MCF 10A (cell line): ENCODE results near the gene PRDM13. TPM values are rescaled to one million over a fixed set of nuclear protein-coding genes. Genes with fewer than 3 reads are reported as not detected.

Source experiments
- BruUV-seq: library from RNA; stranded (reverse); fragments of 400-500 nt; replicated peaks from 2 replicates; lab custom pipeline; 2021; lab: Mats Ljungman, UMichigan
- CTCF ChIA-PET: fragments of 300-600 bp; sonication (Branson Sonifier 250); formaldehyde crosslinking; extraction: SDS; loops from one replicate; lab custom pipeline; 2021; ENCODE audit warnings: antibody characterized with exemption, inconsistent platforms; lab: Yijun Ruan, JAX
- POLR2A ChIA-PET: fragments of 300-600, 350-650 bp; sonication (Branson Sonifier 250); formaldehyde crosslinking; extraction: SDS; loops from one replicate; lab custom pipeline; 2020; ENCODE audit warnings: antibody characterized with exemption, inconsistent platforms; lab: Yijun Ruan, JAX
- DNase-seq: peaks from one replicate; pipeline ENCODE4 v3.0.0-alpha.2; 2018; ENCODE audit not compliant: unreplicated experiment
- H3K27ac Mint-ChIP-seq: one replicate; pipeline ENCODE4 v1.8.0; 2022; ENCODE audit warnings: mild to moderate bottlenecking, low read depth, mixed read lengths; ENCODE audit not compliant: unreplicated experiment
- H3K27me3 Mint-ChIP-seq: one replicate; pipeline ENCODE4 v1.8.0; 2022; ENCODE audit warnings: mixed read lengths; ENCODE audit not compliant: insufficient read depth, unreplicated experiment
- H3K36me3 Mint-ChIP-seq: one replicate; pipeline ENCODE4 v1.8.0; 2022; ENCODE audit warnings: mild to moderate bottlenecking, moderate library complexity, mixed read lengths; ENCODE audit not compliant: insufficient read depth, unreplicated experiment
- H3K4me1 Mint-ChIP-seq: one replicate; pipeline ENCODE4 v1.8.0; 2022; ENCODE audit warnings: mixed read lengths; ENCODE audit not compliant: insufficient read depth, unreplicated experiment
- H3K4me3 Mint-ChIP-seq: one replicate; pipeline ENCODE4 v1.8.0; 2022; ENCODE audit warnings: mild to moderate bottlenecking, moderate library complexity, mixed read lengths; ENCODE audit not compliant: unreplicated experiment
- H3K9me3 Mint-ChIP-seq: one replicate; pipeline ENCODE4 v1.8.0; 2022; ENCODE audit warnings: mixed read lengths; ENCODE audit not compliant: unreplicated experiment
- intact Hi-C: fragments of 100-400 bp; cut with micrococcal nuclease; formaldehyde crosslinking; loops from 2 replicates; pipeline ENCODE4 v1.14.1; 2022
- total RNA-seq: library from RNA; stranded (reverse); gene quantifications from 2 replicates; pipeline ENCODE4 v1.2.3, GENCODE V29; 2022
- TF ChIP-seq, protein P1 (sequence below): fragments of 200-600 bp; IDR thresholded peaks from one replicate; pipeline ENCODE4 v1.8.0; 2022; ENCODE audit warnings: antibody characterized with exemption, mild to moderate bottlenecking; ENCODE audit not compliant: unreplicated experiment

The PRDM13 gene
- total RNA-seq, 1 experiment from 2014 or later, result not detected

DNA sequence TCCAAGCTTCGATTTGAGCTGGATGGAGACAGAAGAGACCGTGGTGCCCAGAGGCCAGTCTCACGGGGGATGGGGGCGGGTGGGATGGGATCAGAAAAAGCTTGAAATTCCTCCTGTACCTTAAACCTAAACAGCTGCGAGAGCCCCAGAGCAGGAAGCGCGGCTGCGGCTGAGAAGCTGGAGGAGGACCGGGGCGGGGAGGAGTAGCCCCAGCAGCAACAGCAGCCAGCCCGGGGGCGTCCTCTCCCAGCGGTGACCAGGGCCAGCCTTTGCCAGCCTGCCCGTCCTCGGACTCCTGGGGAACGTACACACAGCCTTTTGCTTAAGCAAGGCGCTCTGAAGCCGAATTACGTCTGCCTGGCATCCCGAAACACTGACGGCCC, 17.4 kb upstream of the PRDM13 start:
- H3K27ac Mint-ChIP-seq, result no peak overlapping the region
- BruUV-seq, result no TSS peak
- no peak for DNase-seq
- intact Hi-C loops, result loop anchor here (2.0 kb wide), 1 partner anchor 234 kb away; no protein-coding TSS in a partner anchor
- CTCF ChIA-PET, result interaction anchor here (0.7 to 2.8 kb wide), 8 partner anchors 8 to 234 kb away, joined by 3 to 32 read pairs (median 4); no protein-coding TSS in a partner anchor
- peak overlapping the region; percentile 73 for H3K4me3 Mint-ChIP-seq
- H3K27me3 Mint-ChIP-seq, result peaks cover 73% of the 10 kb centered on the region
- H3K4me1 Mint-ChIP-seq, result peaks cover 5% of the 10 kb centered on the region
- H3K9me3 Mint-ChIP-seq, result no peaks in the 10 kb centered on the region
- no peaks in the 10 kb centered on the region for H3K36me3 Mint-ChIP-seq
- POLR2A ChIA-PET, result interaction anchor here (2.7 kb wide), 1 partner anchor 21 kb away, joined by 16 read pairs; the partner anchor contains the start of gene CCNC
- TF ChIP-seq, protein P1, sequence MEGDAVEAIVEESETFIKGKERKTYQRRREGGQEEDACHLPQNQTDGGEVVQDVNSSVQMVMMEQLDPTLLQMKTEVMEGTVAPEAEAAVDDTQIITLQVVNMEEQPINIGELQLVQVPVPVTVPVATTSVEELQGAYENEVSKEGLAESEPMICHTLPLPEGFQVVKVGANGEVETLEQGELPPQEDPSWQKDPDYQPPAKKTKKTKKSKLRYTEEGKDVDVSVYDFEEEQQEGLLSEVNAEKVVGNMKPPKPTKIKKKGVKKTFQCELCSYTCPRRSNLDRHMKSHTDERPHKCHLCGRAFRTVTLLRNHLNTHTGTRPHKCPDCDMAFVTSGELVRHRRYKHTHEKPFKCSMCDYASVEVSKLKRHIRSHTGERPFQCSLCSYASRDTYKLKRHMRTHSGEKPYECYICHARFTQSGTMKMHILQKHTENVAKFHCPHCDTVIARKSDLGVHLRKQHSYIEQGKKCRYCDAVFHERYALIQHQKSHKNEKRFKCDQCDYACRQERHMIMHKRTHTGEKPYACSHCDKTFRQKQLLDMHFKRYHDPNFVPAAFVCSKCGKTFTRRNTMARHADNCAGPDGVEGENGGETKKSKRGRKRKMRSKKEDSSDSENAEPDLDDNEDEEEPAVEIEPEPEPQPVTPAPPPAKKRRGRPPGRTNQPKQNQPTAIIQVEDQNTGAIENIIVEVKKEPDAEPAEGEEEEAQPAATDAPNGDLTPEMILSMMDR, result no peak

DNA sequence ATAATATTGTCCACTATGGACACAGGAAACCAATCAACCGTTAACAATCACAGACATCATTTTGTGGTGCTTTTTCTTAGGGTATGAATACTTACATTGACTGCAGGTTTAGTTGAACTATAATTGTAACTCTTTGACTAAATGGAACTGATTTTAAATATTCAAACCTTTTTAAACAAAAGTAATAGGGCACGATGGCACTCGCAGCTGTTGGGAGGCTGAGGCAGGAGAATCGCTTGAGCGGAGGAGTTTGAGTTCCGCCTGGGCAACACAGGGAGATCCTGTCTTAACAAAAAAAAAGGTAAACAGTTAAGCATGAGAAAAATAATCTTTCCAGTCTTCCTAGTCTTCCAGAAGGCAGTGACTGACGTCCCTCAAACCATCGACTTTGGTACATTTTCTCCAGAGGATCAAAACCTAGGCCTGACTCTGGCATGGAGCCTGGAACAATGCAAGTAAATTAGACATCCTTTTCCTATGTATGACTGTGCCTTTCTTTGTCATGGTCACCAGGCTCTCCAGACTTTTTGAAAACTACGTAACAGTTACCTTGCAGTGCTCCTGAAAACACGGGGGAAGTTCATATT, 16.6 kb upstream of the PRDM13 start:
- TF ChIP-seq, protein P1, result no peak
- peaks cover 5% of the 10 kb centered on the region for H3K4me1 Mint-ChIP-seq
- no peak overlapping the region for H3K4me3 Mint-ChIP-seq
- DNase-seq, result no peak
- CTCF ChIA-PET, result interaction anchor here (0.8 to 2.8 kb wide), 3 partner anchors 8 to 233 kb away, joined by 3 to 32 read pairs (median 12); no protein-coding TSS in a partner anchor
- H3K27ac Mint-ChIP-seq, result no peak overlapping the region
- H3K9me3 Mint-ChIP-seq, result no peaks in the 10 kb centered on the region
- intact Hi-C loops, result loop anchor here (2.0 kb wide), 1 partner anchor 233 kb away; no protein-coding TSS in a partner anchor
- POLR2A ChIA-PET, result interaction anchor here (0.6 to 2.7 kb wide), 2 partner anchors 22 to 861 kb away, joined by 3 to 16 read pairs; partner anchors contain the start of gene CCNC
- BruUV-seq, result no TSS peak
- no peaks in the 10 kb centered on the region for H3K36me3 Mint-ChIP-seq
- H3K27me3 Mint-ChIP-seq, result peaks cover 73% of the 10 kb centered on the region

DNA sequence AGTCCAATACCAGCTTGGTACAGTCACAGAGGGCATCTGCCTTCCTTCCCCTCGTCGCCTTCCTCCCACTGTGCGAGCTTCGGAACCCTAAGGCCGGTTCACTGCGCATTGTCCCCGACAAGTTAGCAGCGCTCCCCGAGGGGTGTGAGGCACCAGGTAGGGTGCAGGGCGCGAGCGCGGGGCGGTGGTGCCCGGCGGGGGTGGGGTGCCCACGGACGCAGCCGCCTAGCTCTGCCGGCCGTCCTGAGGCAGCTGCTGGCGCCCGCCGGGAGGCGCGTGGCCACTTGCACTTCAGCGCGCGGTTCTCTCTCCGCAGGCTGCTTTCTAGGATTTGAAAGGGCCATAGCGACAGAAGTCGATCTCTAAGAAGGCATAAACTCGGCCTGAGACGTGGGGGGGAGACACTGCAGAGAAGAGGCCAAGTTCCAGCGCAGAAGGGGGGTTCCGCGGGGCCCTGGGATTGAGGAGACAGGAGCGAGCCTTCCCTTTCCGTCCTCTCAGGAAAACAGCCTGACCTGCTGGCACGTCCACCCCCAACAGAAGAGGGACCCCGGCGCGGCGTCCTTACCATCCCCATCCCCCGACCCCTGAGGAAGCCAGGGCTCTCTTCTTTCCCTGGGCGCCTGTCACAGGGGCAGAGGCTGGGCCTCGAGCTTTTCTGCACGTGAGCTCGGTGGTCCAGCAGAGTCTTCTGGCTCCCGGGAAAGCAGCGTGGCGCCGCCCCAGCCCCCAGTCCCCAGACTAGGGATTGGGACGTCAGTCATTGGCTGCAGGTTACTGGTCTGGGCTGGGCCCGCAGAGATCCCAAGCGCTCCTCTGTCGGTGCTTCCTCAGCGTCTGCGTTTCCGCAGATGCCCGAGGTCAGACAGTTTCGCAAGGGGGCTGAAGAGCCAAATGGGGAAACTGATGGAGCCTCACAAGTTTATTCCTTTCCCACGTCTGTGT, 15.6 kb upstream of the PRDM13 start:
- Mint-ChIP-seq H3K36me3 (no peaks in the 10 kb centered on the region), H3K9me3 (no peaks in the 10 kb centered on the region), H3K27me3 (peaks cover 73% of the 10 kb centered on the region), H3K27ac (no peak overlapping the region), H3K4me1 (peaks cover 5% of the 10 kb centered on the region), H3K4me3 (no peak overlapping the region)
- ChIA-PET CTCF (interaction anchor here (0.6 kb wide), 1 partner anchor 69 kb away, joined by 3 read pairs; no protein-coding TSS in a partner anchor), POLR2A (interaction anchor here (0.5 to 2.7 kb wide), 3 partner anchors 23 to 862 kb away, joined by 3 to 16 read pairs (median 3); partner anchors contain the start of gene CCNC)
- no peak for DNase-seq
- intact Hi-C loops, result no loop called here
- TF ChIP-seq, protein P1, result no peak
- no TSS peak for BruUV-seq
